ENCODE measurements around the gene PIF1. TPM values are rescaled to one million over a fixed set of nuclear protein-coding genes. Genes with fewer than 3 reads are reported as not detected.

The PIF1 gene
- total RNA-seq, 1 donor = 6.2 TPM

DNA sequence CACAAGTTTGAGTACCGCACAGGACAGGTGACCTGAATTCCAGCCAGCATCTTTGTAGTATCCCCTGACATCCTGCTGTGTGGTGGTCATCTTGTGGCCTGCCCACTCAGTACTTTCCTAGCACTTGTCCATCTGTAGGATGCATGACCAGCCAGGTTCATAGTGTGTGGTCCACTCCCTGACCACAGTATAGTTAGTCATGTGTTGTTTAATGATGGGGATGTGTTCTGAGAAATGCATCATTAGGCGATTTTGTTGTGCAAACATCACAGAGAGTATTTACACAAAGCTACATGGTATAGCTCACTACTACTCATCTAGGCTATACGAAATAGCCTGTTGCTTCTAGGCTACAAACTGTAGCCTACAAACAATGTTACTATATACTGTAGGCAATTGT, 33.2 kb downstream of the PIF1 start:
- Histone ChIP-seq H3K4me2 (ENCODE audit: insufficient read depth, low read length) (no peak overlapping the region), H3K27me3 (ENCODE audit: insufficient read depth, low read length) (no peaks in the 10 kb centered on the region), H2AFZ (ENCODE audit: low read length) (no peak overlapping the region), H3K36me3 (ENCODE audit: insufficient read depth, low read length) (no peaks in the 10 kb centered on the region), H3K9me3 (ENCODE audit: low read depth, low read length) (no peaks in the 10 kb centered on the region), H3K4me3 (ENCODE audit: insufficient read depth, low read length) (no peak overlapping the region), H3K27ac (ENCODE audit: low read depth, low read length) (no peak overlapping the region), H3K4me1 (ENCODE audit: insufficient read depth, low read length) (no peaks in the 10 kb centered on the region), H3K79me2 (ENCODE audit: insufficient read depth, low read length) (no peaks in the 10 kb centered on the region), H4K20me1 (ENCODE audit: insufficient read depth, low read length) (no peaks in the 10 kb centered on the region)
- peak; percentile 26 for DNase-seq (ENCODE audit: insufficient read length, low spot score, missing footprints)
- TF ChIP-seq, protein P1, sequence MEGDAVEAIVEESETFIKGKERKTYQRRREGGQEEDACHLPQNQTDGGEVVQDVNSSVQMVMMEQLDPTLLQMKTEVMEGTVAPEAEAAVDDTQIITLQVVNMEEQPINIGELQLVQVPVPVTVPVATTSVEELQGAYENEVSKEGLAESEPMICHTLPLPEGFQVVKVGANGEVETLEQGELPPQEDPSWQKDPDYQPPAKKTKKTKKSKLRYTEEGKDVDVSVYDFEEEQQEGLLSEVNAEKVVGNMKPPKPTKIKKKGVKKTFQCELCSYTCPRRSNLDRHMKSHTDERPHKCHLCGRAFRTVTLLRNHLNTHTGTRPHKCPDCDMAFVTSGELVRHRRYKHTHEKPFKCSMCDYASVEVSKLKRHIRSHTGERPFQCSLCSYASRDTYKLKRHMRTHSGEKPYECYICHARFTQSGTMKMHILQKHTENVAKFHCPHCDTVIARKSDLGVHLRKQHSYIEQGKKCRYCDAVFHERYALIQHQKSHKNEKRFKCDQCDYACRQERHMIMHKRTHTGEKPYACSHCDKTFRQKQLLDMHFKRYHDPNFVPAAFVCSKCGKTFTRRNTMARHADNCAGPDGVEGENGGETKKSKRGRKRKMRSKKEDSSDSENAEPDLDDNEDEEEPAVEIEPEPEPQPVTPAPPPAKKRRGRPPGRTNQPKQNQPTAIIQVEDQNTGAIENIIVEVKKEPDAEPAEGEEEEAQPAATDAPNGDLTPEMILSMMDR (IDR thresholded peaks at IDR 0.05; ENCODE audit: extremely low read depth, low read depth, low read length) = no peak

DNA sequence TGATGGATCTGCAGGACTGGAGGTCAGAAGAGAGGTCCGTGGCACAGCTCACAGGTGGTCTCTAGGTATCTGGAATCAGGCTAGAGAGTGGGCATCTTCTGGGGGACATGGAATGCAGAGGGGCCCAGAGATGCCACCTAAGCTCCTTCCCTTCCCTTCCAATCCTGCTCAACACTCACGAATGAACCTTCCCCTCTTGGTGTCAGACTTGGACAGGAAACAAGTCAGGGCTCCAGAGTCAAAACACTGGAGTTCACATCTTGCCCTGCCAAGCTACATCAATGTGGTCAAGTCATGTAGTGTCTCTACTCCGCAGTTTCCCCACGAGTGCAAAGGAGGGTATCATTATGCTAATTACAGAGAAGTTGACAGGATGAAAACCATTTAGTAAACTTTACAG, 34.0 kb downstream of the PIF1 start:
- DNase-seq (ENCODE audit: insufficient read length, low spot score, missing footprints) = peak; percentile 62
- H3K4me1 ChIP-seq (ENCODE audit: insufficient read depth, low read length) = no peaks in the 10 kb centered on the region
- no peaks in the 10 kb centered on the region for H3K27me3 ChIP-seq (ENCODE audit: insufficient read depth, low read length)
- no peaks in the 10 kb centered on the region for H3K36me3 ChIP-seq (ENCODE audit: insufficient read depth, low read length)
- no peak overlapping the region for H2AFZ ChIP-seq (ENCODE audit: low read length)
- no peaks in the 10 kb centered on the region for H3K9me3 ChIP-seq (ENCODE audit: low read depth, low read length)
- H3K4me3 ChIP-seq (ENCODE audit: insufficient read depth, low read length) = no peak overlapping the region
- no peak overlapping the region for H3K27ac ChIP-seq (ENCODE audit: low read depth, low read length)
- no peaks in the 10 kb centered on the region for H4K20me1 ChIP-seq (ENCODE audit: insufficient read depth, low read length)
- TF ChIP-seq, protein P1 (IDR thresholded peaks at IDR 0.05; ENCODE audit: extremely low read depth, low read depth, low read length) = no peak
- H3K4me2 ChIP-seq (ENCODE audit: insufficient read depth, low read length) = no peak overlapping the region
- H3K79me2 ChIP-seq (ENCODE audit: insufficient read depth, low read length) = no peaks in the 10 kb centered on the region

DNA sequence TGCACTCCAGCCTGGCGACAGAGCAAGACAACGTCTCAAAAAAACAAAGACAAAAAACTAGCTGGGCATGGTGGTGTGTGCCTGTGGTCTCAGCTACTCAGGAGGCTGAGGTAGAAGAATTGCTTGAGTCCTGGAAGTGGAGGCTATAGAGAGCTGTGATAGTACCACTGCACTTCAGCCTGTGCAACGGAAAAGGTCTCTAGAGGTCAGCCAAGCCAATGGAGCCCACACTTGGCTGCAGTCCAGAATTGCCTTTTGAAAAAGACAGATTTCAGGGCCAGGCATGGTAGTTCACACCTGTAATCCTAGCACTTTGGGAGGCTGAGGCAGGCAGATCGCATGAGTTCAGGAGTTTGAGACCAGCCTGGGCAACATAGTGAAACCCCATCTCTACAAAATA, 41.7 kb downstream of the PIF1 start:
- TF ChIP-seq, protein P1 (IDR thresholded peaks at IDR 0.05; ENCODE audit: extremely low read depth, low read depth, low read length) = no peak

DNA sequence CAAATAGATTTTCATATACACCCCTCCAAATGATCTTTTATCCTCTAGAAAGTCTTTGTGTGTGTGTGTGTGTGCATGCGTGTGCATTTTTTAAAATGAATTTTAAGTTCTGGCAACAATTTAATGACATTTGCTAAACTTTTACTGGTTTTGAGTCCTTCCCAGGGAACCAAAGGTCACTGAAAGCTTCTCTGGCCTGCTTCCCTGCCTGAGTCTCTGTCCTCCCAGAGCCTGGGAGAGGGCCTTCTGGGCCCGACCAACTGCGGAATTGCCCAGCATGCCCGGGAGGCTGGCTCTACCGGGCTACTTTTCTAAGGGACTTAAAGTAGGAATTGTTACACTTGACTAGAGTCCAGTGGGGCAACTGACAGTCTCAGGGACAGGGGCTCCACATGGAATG, 42.7 kb downstream of the PIF1 start:
- Histone ChIP-seq H3K4me3 (ENCODE audit: insufficient read depth, low read length) (no peak overlapping the region), H3K4me2 (ENCODE audit: insufficient read depth, low read length) (no peak overlapping the region), H2AFZ (ENCODE audit: low read length) (no peak overlapping the region), H3K4me1 (ENCODE audit: insufficient read depth, low read length) (no peaks in the 10 kb centered on the region), H4K20me1 (ENCODE audit: insufficient read depth, low read length) (no peaks in the 10 kb centered on the region), H3K36me3 (ENCODE audit: insufficient read depth, low read length) (no peaks in the 10 kb centered on the region), H3K27me3 (ENCODE audit: insufficient read depth, low read length) (peaks cover 2% of the 10 kb centered on the region), H3K79me2 (ENCODE audit: insufficient read depth, low read length) (no peaks in the 10 kb centered on the region), H3K27ac (ENCODE audit: low read depth, low read length) (no peak overlapping the region), H3K9me3 (ENCODE audit: low read depth, low read length) (no peaks in the 10 kb centered on the region)
- TF ChIP-seq, protein P1 (IDR thresholded peaks at IDR 0.05; ENCODE audit: extremely low read depth, low read depth, low read length) = no peak
- no peak for DNase-seq (ENCODE audit: insufficient read length, low spot score, missing footprints)

More for the DNA sequence above, 41.7 kb downstream of the PIF1 start:
- H3K9me3 ChIP-seq (ENCODE audit: low read depth, low read length) = no peaks in the 10 kb centered on the region
- DNase-seq (ENCODE audit: insufficient read length, low spot score, missing footprints) = no peak
- H3K27me3 ChIP-seq (ENCODE audit: insufficient read depth, low read length) = peaks cover 1% of the 10 kb centered on the region
- H2AFZ ChIP-seq (ENCODE audit: low read length) = no peak overlapping the region
- no peak overlapping the region for H3K27ac ChIP-seq (ENCODE audit: low read depth, low read length)
- no peak overlapping the region for H3K4me3 ChIP-seq (ENCODE audit: insufficient read depth, low read length)
- H3K36me3 ChIP-seq (ENCODE audit: insufficient read depth, low read length) = no peaks in the 10 kb centered on the region
- no peaks in the 10 kb centered on the region for H3K4me1 ChIP-seq (ENCODE audit: insufficient read depth, low read length)
- H3K79me2 ChIP-seq (ENCODE audit: insufficient read depth, low read length) = no peaks in the 10 kb centered on the region
- no peak overlapping the region for H3K4me2 ChIP-seq (ENCODE audit: insufficient read depth, low read length)
- no peaks in the 10 kb centered on the region for H4K20me1 ChIP-seq (ENCODE audit: insufficient read depth, low read length)

Data from osteoblast (primary cell).